ENCODE data around the gene ZFP37.
"Not testable (repeated sequence)": the region's sequence is repeated elsewhere in the genome, so short reads cannot be mapped to it uniquely, and the experiment has no call there.

The ZFP37 gene

GRCh38 chr9:113056191-113057106, at the start of gene ZFP37:
Gene ZFP37 (minus strand): TSS chr9:113056724. CDS start chr9:113056688, 36 bp downstream.
- in situ Hi-C loops (cut with HindIII; ENCODE audit: low sequenced_read_pairs), result no loop called here

- in situ Hi-C loops (cut with HindIII; ENCODE audit: low sequenced_read_pairs), result not testable (repeated sequence)
Observed at GRCh38 chr9:113105345-113105744, 48.8 kb upstream of the ZFP37 start.

GRCh38 chr9:113095561-113095960, 39.0 kb upstream of the ZFP37 start:
- in situ Hi-C loops (cut with HindIII; ENCODE audit: low sequenced_read_pairs), result no loop called here

GRCh38 chr9:113089924-113090323, 33.4 kb upstream of the ZFP37 start:
- in situ Hi-C loops (cut with HindIII; ENCODE audit: low sequenced_read_pairs), result not testable (repeated sequence)

GRCh38 chr9:113089143-113089505, 32.6 kb upstream of the ZFP37 start:
- in situ Hi-C loops (cut with HindIII; ENCODE audit: low sequenced_read_pairs), result not testable (repeated sequence)

- in situ Hi-C loops (cut with HindIII; ENCODE audit: low sequenced_read_pairs), result not testable (repeated sequence)
Observed at GRCh38 chr9:113088456-113089142, 32.1 kb upstream of the ZFP37 start.

- in situ Hi-C loops (cut with HindIII; ENCODE audit: low sequenced_read_pairs), result not testable (repeated sequence)
Observed at GRCh38 chr9:113062932-113063310, 6.4 kb upstream of the ZFP37 start.

GRCh38 chr9:113062256-113062931, 5.9 kb upstream of the ZFP37 start:
- in situ Hi-C loops (cut with HindIII; ENCODE audit: low sequenced_read_pairs), result not testable (repeated sequence)

- in situ Hi-C loops (cut with HindIII; ENCODE audit: low sequenced_read_pairs), result not testable (repeated sequence)
Observed at GRCh38 chr9:113061072-113061850, 4.7 kb upstream of the ZFP37 start.

GRCh38 chr9:113059581-113060284, 3.2 kb upstream of the ZFP37 start:
- in situ Hi-C loops (cut with HindIII; ENCODE audit: low sequenced_read_pairs), result not testable (repeated sequence)

- in situ Hi-C loops (cut with HindIII; ENCODE audit: low sequenced_read_pairs), result no loop called here
Observed at GRCh38 chr9:113057193-113057592, 669 bp upstream of the ZFP37 start.

GRCh38 chr9:113042884-113043657, 13.5 kb downstream of the ZFP37 start:
- in situ Hi-C loops (cut with HindIII; ENCODE audit: low sequenced_read_pairs), result no loop called here

- in situ Hi-C loops (cut with HindIII; ENCODE audit: low sequenced_read_pairs), result no loop called here
Observed at GRCh38 chr9:113026200-113026599, 30.3 kb downstream of the ZFP37 start.

GRCh38 chr9:113018247-113018646, 38.3 kb downstream of the ZFP37 start:
- in situ Hi-C loops (cut with HindIII; ENCODE audit: low sequenced_read_pairs), result no loop called here

- in situ Hi-C loops (cut with HindIII; ENCODE audit: low sequenced_read_pairs), result no loop called here
Observed at GRCh38 chr9:113012492-113012891, 44.0 kb downstream of the ZFP37 start.

- in situ Hi-C loops (cut with HindIII; ENCODE audit: low sequenced_read_pairs), result no loop called here
Observed at GRCh38 chr9:113011911-113012381, 44.6 kb downstream of the ZFP37 start, which contains the start of gene ZNF883. Gene ZNF883 (minus strand): TSS chr9:113012192.

GRCh38 chr9:113005777-113006176, 50.7 kb downstream of the ZFP37 start:
- in situ Hi-C loops (cut with HindIII; ENCODE audit: low sequenced_read_pairs), result no loop called here

GRCh38 chr9:112997236-112997941, 59.1 kb downstream of the ZFP37 start:
- in situ Hi-C loops (cut with HindIII; ENCODE audit: low sequenced_read_pairs), result no loop called here
